ACC112 (cell line): ENCODE results near the gene ARL10.
A peak's percentile ranks its signal among the peaks of the same experiment; 100 is the strongest.

Experiments used
- H2AFZ ChIP-seq: fragments of 200-600 bp; sonication (generic); one replicate; pipeline ENCODE4 v1.6.0; 2017; ENCODE audit warnings: antibody characterized with exemption, low read length; ENCODE audit not compliant: unreplicated experiment
- H3K27ac ChIP-seq: fragments of 200-600 bp; sonication (generic); 2 replicates; pipeline ENCODE4 v1.5.1; 2014; ENCODE audit warnings: low read depth, mild to moderate bottlenecking, antibody characterized with exemption, low read length, moderate library complexity
- H3K27me3 ChIP-seq: fragments of 200-600 bp; sonication (generic); 2 replicates; pipeline ENCODE4 v1.6.1; 2014; ENCODE audit warnings: mild to moderate bottlenecking, antibody characterized with exemption, low read length, moderate library complexity, mixed read lengths; ENCODE audit not compliant: insufficient read depth
- H3K36me3 ChIP-seq: fragments of 200-600 bp; sonication (generic); 2 replicates; pipeline ENCODE4 v1.6.1; 2016; ENCODE audit warnings: mild to moderate bottlenecking, antibody characterized with exemption, low read length, moderate library complexity, mixed read lengths; ENCODE audit not compliant: insufficient read depth
- H3K4me1 ChIP-seq: fragments of 200-600 bp; sonication (generic); one replicate; pipeline ENCODE4 v1.6.1; 2016; ENCODE audit warnings: low read length, mixed read lengths; ENCODE audit not compliant: insufficient read depth, unreplicated experiment, control insufficient read depth
- H3K4me3 ChIP-seq: fragments of 200-600 bp; sonication (generic); 2 replicates; pipeline ENCODE4 v1.5.1; 2014; ENCODE audit warnings: mild to moderate bottlenecking, low read depth, low read length
- H3K79me2 ChIP-seq: fragments of 200-600 bp; sonication (generic); one replicate; pipeline ENCODE4 v1.6.0; 2016; ENCODE audit warnings: low read length; ENCODE audit not compliant: control insufficient read depth, unreplicated experiment, insufficient read depth

The ARL10 gene

GRCh38 chr5:176425138-176425537 lies 59.9 kb downstream of the ARL10 start:
- Histone ChIP-seq H3K27me3 (no peaks in the 10 kb centered on the region; the same call in 1 of the 2 replicates), H3K36me3 (no peaks in the 10 kb centered on the region), H2AFZ (no peak overlapping the region), H3K4me1 (no peaks in the 10 kb centered on the region), H3K4me3 (no peak overlapping the region), H3K79me2 (no peaks in the 10 kb centered on the region), H3K27ac (no peak overlapping the region)

- Histone ChIP-seq H2AFZ (no peak overlapping the region), H3K4me3 (no peak overlapping the region), H3K27me3 (no peaks in the 10 kb centered on the region; the same call in 1 of the 2 replicates), H3K27ac (no peak overlapping the region), H3K4me1 (no peaks in the 10 kb centered on the region), H3K79me2 (no peaks in the 10 kb centered on the region), H3K36me3 (no peaks in the 10 kb centered on the region)
These were observed 60.5 kb downstream of the ARL10 start for GRCh38 chr5:176425791-176426190.

GRCh38 chr5:176426876-176427275 lies 61.6 kb downstream of the ARL10 start:
- H3K27me3 ChIP-seq, result no peaks in the 10 kb centered on the region
- H3K4me1 ChIP-seq, result no peaks in the 10 kb centered on the region
- H3K36me3 ChIP-seq, result no peaks in the 10 kb centered on the region
- H3K4me3 ChIP-seq, result no peak overlapping the region
- no peak overlapping the region for H2AFZ ChIP-seq
- H3K27ac ChIP-seq, result no peak overlapping the region
- no peaks in the 10 kb centered on the region for H3K79me2 ChIP-seq

GRCh38 chr5:176427971-176428370 lies 62.7 kb downstream of the ARL10 start:
- Histone ChIP-seq H2AFZ (peak overlapping the region; percentile 12), H3K79me2 (no peaks in the 10 kb centered on the region), H3K27ac (no peak overlapping the region), H3K4me3 (no peak overlapping the region), H3K27me3 (no peaks in the 10 kb centered on the region), H3K4me1 (no peaks in the 10 kb centered on the region), H3K36me3 (no peaks in the 10 kb centered on the region)

- Histone ChIP-seq H3K27ac (no peak overlapping the region), H3K4me3 (no peak overlapping the region), H3K36me3 (no peaks in the 10 kb centered on the region), H3K79me2 (no peaks in the 10 kb centered on the region), H3K27me3 (no peaks in the 10 kb centered on the region), H2AFZ (no peak overlapping the region), H3K4me1 (no peaks in the 10 kb centered on the region)
These were observed 64.7 kb downstream of the ARL10 start for GRCh38 chr5:176429972-176430371.
